Measurements from ENCODE around the gene ERCC5.

The ERCC5 gene

DNA sequence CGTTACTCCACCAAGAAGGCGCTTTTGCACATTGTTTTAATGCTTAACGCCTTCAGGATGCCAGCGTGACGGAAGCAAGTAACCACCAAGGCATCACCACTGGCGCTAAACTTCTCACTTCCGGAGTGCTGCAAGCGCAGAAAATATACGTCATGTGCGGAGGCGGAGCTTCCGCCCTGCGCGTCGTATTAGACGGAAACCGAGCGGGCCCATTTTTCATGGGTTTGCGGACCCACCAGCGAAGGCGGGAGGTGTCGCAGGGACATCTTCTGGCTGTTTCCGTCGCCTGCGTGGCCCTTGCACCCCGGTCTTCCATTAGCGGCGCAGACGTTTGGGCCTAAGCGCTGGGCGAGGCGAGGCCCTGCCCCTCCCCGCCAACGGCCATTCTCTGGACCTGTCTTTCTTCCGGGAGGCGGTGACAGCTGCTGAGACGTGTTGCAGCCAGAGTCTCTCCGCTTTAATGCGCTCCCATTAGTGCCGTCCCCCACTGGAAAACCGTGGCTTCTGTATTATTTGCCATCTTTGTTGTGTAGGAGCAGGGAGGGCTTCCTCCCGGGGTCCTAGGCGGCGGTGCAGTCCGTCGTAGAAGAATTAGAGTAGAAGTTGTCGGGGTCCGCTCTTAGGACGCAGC, at the start of gene ERCC5:
ERCC5 (plus strand) TSS at position 403 of the 631 bp plus-strand sequence. CDS start 235 bp downstream, outside the sequence.
- no peak for DNase-seq (ENCODE audit: low read depth, low spot score)

DNA sequence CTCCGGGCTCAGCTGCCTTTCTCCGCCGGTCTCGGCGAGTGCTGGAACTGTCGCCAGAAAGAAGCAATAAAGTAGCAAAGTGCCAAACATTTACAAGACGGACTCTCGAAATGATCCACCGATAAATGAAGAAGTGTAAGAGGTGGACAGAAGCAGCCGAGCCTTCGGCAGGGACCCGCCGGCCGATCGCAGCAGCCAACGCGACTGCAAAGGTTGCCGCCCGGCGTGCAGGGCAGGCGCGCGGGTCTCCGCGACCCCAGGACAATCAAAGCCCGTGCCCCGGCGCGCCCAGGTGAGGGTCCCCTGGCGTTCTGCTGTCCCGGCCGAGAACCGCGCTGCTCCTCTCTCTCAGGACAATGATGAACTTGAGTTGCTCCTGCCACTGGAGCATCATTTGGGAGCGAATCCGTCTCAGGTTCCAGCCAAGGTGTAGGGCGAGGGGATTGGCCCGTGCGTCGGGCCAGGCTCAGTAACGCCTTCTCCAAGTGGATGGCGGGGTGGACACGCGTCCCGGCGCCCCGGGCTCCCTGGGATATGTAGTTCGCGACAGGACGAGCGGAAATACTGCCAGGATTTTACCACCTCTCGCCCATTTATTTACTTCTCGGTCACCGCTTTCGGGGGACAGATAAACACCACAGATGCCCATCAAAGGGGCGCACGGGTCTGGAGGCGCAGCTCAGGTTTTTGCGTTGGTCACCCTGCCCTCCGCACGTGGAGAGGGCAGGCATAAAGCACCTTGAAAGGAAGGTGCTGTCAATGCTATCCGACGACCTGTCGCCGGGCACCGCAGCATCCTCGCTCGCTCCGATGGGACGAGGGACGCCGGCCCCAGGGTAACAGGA, 47.0 kb upstream of the ERCC5 start, which contains the start of the genes BIVM and POGLUT2:
BIVM (plus strand) TSS at position 539 of the 845 bp plus-strand sequence. CDS start 8,149 bp downstream, outside the sequence.
POGLUT2 (minus strand) TSS at position 396 of the 845 bp plus-strand sequence; CDS start at position 90, 306 bp downstream.
- peak; percentile 87 for DNase-seq (ENCODE audit: low read depth, low spot score)

DNA sequence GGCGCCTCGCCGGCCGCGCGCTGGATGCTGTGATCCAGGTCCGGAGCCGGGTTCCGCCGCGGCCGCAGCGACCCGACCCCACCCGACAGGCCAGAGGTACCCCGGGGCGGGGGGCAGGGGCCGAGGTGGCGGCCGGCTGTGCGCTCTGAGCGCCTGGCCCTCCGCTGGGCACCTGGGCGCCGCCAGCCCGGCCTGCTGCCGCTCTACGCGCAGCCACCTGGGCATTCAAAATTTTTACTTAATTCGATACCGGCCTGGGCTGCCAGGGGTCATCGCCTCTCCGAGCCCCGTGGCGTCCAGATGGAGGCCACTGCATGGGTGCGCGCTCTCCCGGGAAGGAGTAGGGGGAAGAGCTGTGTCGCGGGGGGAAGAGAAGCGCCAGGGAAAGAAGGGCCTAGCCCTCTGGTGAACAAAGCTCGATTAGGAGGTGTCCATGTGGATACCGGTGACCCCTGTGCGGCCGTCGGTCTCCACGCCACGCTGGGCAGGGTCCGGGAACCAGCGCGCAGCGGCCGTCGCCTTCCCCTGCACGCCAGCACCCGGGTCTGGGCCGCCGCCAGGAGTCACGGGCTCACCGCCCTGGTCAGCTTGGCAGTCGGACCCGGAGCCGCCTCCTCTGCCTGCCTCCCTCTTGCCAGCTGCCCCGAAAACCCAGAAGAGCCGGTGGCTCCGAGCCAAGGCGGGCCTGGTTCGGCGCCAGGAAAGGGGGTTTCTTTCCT, 46.2 kb upstream of the ERCC5 start:
- no peak for DNase-seq (ENCODE audit: low read depth, low spot score)

DNA sequence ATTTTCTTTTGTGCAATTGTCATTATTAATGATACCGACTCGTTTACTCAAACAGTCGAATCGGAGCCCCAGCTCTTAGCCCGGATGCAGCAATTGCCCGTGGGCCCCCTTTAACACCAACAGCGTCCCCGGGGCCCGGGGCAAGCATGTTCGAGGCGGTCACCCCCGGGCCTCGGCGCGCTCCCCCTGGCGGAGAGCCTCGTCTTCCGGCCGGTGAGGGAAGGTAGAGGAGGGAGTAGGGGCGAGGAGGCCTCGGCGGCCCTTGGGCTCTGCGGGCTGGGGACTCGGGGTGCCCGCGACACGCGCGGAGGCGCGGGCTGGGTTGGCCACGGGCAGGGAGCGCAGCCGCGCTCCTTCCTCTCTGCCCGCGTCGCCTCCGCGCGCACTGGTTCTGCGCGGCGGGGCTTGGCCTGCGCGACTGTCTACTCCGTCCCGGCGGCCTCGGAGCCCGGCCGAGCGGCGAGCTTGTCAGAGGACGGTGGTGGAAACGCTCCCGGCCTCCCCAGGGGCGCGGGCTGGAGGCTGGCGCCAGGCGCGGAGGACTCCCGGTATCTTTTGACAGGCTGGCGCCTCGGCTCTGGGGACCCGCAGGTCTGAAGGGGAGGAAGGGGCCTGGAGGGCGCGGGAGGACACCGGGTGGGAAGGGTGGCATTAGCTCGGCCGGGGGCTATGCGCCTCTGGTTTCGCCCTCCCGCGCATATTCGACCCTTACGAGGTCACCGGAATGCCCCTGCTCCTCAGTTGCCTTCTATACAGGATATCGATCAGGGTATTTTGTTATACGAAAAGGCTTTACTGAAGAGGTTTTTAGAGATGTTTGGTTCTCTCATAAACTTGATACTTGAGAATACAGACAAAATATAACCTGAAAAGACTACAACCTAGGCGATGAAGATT, 45.4 kb upstream of the ERCC5 start:
- DNase-seq (ENCODE audit: low read depth, low spot score), result no peak

DNA sequence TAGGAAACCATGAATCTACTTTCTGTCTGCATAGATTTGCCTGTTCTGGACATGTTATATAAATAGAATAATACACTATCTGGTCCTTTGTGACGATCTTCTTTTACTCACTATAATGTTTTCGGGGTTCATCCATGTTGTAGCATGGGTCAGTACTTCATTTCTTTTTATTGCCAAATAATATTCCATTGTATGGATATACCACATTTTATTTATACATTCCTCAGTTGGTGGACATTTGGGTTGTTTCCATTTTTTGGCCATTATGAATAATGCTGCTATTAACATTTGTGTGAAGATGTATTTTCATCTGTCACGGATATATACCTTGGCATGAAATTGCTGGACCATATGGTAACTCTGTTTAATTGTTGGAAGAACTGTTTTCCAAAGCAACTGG, 40.2 kb upstream of the ERCC5 start:
- DNase-seq (ENCODE audit: low read depth, low spot score), result no peak

DNA sequence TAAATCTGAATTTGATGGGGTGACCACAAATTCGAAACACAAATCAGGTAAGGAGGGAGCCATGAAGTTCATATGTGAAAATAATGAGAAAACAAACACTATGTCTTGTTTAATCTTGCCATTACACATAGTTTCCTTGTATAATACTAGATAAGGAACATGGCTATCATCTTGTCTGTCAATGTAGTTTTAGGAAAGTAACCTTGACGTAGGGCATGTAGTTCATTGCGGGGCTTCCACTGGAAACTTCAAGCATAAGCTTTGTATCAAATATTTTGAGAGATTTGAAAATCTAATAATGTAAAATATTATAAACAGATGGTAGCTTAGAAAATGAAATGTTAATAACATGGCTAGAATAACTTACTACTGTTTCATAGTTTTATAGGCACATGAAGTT, 38.1 kb upstream of the ERCC5 start:
- DNase-seq (ENCODE audit: low read depth, low spot score), result no peak

DNA sequence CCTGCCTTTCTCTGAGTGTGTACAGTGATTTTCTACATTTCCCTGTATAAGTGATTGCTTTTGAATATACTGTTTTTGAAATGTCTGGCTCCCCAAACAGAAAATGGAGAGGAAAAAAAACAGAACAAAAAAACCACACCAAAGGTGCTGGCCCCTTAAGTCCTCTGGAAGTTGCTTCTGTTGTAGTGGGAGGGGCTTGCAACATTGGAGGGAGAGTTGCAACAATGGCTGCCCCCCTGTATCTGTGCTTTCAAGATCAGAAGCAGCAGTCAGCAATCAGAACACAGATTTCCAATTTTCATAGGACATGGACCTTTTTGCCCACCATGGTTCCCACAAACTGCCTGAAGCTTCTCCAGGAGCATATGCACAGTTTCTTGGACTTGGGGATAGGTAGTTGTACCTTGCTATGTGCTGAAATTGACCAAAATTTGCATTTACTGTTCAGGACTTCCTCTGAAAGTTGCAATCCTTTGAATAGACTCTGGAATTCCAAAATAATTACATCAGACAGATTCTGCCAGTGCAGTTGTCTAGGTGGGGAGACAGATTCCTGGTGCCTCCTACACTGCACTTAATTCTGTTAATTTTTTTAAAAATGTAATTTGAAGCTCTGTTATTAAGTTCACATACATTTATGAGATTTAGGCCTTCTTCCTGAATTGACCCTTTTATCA, 33.1 kb upstream of the ERCC5 start:
- DNase-seq (ENCODE audit: low read depth, low spot score), result no peak

DNA sequence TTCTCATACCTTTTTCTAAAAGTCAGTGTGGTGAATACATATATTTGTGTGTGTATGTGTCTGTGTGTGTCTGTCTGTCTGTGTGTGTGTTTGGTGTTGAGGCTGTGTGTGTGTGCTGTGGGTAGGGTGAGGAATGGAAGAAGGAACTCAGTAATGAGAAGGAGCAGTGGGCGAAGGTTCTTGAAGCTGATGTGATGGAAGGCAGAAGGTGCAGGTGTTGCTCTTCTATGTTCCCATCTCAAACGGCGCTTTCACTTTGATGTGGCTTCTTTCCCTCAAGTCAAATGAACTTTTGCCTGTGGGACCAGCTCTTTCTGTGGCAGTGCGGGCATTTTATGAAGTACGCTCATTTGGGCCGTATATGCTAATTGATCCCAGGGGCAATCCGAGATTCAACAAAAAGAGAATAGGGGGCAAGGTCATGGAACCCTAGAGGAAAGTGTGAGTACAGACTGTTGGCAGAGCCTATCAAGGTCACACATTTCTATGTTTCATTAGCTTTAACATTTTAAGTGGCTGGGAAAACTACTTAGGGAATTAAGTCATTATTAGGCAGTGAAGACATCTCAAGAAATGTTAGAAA, 31.7 kb upstream of the ERCC5 start:
- no peak for DNase-seq (ENCODE audit: low read depth, low spot score)

DNA sequence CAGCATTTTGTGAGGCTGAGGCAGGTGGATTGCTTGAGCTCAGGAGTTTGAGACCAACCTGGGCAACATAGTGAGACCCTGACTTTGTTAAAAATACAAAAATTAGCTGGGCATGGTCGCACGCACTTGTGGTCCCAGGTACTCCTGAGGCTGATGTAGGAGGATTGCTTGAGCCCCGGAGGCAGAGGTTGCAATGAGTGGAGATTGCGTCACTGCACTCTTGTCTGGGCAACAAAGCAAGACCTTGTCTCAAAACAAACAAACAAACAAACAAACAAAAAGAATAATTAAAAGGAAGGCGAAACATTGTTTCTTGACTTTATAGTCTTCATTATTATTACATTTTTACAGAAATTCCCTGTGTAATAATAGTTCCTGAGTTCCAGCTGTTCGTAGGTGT, 31.0 kb upstream of the ERCC5 start:
- DNase-seq (ENCODE audit: low read depth, low spot score), result no peak

DNA sequence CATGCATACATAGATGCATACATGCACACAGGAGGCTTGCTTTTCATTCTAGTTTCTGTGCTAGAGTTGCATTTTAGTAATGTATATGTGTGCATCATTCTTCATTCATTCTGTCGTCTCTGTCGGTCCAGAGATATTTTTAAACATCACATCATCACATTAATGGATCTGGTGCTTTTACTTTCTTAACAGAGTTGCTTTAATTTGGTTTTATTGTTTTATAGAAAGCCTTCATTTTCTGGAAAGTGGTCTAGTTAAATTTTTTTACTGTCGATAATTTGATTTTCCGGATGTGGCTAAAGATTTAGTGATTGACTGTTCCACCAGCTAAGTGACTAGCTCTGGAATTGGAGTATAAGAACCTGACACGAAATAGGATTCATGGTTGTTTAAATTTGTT, 30.0 kb upstream of the ERCC5 start:
- no peak for DNase-seq (ENCODE audit: low read depth, low spot score)

DNA sequence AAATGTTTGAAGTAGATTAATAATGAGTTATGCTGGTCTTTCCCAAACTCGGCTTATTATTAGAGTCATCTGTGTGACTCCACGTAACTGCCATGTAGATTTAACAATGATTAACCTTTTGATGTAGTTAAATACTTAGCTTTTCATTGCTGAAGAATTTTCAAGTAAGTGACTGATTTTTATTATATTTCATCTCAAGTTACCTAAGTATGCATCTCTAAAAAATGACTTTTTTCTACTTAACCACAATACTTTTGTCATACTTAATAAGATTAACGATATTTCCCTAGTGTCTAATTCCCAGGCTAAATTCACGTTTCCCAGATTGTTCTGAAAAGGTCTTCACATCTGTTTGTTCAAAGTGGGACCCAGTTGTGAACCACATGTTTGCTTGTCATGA, 29.1 kb upstream of the ERCC5 start:
- no peak for DNase-seq (ENCODE audit: low read depth, low spot score)

DNA sequence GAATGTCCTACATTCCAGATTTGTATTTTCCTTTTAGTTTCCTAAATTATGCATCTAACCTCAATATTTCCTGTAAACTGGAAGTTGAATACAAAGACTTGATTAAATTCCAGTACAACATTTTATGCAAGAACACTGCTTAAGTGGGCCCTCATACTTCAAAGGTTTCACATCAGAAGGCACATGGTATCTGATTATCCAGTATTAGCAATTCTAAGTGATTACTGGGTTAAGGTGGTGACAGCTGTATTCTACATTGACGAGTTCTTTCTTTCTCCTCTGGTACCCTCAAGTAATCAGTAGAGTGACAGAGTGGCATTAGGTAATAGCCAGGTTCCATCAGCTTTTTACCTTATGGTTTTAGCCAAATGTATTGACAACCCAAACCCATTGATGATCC, 28.6 kb upstream of the ERCC5 start:
- DNase-seq (ENCODE audit: low read depth, low spot score), result no peak

DNA sequence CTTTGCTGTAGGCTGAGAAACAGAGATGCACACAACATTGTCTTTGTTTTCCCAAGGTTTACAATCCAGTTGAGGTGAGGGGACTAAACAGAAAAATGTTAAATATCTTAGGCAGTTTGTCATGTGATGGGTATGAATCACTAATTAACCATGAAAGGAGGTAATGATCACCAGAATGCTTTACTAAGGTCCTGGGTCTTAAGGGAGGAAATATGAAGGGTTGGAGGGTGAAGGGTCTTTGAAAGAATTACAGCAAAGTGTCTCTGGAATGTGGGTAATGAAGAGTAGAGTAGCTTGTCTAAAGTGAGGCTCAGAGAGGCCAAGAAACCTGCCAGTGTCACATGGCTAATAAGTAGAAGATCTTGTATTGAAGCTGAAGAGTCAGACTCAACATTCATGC, 27.9 kb upstream of the ERCC5 start:
- DNase-seq (ENCODE audit: low read depth, low spot score), result no peak

DNA sequence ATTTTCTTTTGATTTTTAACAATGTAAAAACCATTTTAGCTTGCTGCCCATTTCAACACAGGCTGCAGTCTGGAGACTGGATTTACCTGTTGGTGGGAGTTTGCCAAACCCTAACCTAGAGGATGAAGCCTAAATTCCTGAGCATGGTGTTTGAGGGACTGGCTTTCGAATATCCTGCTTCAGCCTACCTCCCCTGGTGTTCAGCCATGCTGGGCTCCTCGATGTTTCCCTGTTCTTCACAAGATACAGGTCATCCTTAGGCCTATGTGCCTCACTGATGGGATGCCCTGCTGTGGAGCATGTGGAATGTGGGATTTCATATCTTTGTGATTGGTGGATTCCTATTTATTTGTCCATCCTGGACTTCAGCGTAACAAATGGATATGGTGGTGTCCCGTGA, 20.4 kb upstream of the ERCC5 start:
- DNase-seq (ENCODE audit: low read depth, low spot score), result no peak

DNA sequence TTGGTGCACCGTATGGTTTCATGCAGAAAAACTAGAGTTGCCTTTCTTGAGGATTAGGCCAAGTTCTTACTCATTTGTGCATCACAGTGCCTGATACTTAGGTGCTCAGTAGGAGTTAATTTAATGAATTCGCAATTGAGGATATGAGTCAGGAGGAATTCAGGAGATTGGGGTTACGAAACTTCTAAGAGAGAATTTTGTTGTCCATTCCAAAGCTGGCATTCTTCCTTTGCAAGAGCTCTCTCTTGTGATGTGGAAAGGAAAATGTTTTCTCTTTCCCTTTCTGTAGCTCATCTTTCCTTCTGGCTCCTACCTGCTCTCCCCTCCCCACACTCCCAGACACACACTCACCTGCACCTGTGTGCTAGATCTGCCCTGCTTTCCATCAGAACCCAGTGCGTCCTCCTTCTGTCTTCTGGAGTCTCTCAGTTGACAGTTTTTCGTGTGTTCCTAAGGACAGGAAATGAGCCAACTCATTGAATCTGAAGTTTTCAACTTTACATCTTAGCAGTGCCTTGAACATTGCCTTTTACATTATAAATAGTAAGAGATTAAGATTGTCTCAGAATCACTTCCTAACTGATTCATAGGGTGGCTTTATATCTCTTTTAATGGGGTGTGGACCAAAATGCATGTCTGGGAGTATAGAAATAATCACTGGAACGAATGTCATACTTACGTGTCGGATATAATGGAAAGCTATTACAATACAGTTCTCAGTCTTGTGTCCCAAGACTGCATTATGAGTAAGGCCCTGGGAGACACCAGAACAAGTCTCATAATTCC, 19.7 kb upstream of the ERCC5 start:
- no peak for DNase-seq (ENCODE audit: low read depth, low spot score)

DNA sequence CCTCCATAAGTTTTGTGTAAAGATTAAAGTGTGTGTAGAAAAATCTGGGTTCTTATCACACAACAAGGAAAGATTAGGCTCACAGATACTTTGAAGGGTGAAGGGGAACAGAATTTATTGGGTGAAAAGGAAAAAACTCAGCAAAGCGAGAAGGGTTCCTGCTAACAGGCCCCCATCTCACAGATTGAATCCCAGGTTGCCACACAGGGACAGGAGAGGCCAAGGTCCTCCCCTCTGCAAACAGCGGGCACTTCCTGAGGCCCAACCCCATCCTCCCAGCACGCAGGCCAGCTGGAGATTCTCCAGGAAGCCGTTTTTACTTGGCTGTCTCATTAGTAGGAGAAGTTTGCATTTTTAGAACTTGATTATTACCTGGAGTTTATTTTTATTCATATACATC, 15.2 kb upstream of the ERCC5 start:
- DNase-seq (ENCODE audit: low read depth, low spot score), result no peak

DNA sequence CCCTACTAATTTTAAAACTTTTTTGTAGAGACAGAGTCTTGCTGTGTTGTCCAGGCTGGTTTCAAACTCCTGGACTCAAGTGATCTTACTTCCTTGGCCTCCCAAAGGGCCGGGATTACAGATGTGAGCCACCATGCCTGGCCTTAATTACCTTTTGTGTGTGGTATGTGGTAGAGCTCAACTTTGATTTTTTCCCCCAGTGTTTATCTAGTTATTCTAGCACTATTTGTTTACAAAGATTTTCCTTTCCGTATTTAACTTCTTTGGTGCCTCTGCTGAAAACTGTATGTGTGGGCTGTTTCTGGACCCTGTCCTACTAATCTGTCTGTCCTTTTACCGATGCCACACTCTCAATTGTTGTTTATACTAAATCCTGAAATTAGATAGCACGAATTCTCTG, 9.4 kb upstream of the ERCC5 start:
- no peak for DNase-seq (ENCODE audit: low read depth, low spot score)

DNA sequence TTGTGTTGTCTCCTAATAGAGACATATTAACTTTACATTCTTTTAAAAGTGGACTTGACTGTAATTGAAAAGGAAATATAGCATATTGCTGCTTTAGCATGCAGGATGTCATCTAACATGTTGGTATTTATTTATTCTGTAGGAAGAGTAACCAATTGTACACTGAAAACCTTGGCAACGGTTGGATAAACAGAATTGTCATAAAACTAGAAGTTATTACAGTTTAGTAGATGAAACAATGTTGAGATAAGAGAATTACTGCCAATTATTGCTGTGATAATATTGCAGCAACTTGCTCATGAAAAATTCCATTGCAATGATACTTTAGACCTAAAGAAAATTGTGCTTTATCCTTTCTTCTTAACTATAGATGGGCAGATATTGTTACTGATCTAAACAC, 7.6 kb upstream of the ERCC5 start:
- DNase-seq (ENCODE audit: low read depth, low spot score), result no peak

DNA sequence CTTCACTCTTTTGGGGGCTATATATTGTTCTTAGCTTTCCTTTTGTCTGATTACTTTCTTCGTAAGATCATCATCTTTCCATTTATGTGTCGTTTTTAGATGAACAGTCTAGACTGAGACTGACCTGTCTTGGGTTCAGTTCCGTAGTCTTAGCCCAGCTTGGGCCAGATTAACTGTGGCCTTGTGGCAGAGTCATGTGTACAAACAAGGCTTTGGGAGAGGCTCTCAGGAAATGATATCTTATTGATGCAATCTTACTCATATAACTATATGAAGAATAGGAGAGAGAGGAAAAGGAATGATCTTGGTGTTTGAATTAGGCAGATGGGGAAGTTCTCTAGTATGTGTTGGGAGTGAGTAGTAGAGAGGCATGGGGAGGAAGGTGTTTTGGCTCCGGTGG, 6.8 kb upstream of the ERCC5 start:
- no peak for DNase-seq (ENCODE audit: low read depth, low spot score)

DNA sequence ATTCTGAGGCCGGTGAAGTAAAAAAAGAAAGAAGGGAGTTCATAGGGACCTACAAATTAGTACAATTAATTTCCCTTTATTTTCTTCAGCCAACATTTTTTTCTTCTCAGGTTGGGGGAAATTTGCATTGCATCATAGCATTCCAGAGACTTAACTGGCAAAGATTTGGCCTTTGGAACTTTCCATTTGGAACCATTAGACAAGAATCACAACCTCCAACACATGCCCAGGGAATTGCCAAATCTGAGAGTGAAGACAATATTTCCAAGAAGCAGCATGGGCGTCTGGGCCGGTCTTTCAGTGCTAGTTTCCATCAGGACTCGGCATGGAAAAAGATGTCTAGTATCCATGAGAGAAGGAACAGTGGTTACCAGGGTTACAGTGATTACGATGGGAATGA, 6.4 kb upstream of the ERCC5 start:
- no peak for DNase-seq (ENCODE audit: low read depth, low spot score)
